Panc1 (cell line): Measurements from ENCODE around the gene THRAP3. TPM values are rescaled to one million over a fixed set of nuclear protein-coding genes. Genes with fewer than 3 reads are reported as not detected.

Experiments
- ATAC-seq: fragments of 200-7000 bp; cut with Tn5 transposase; 2 replicates; pipeline ENCODE4 v1.9.1; 2020; ENCODE audit warnings: mild to moderate bottlenecking, moderate library complexity
- BruUV-seq: library from RNA; stranded (reverse); fragments of 400-500 nt; replicated peaks from 2 replicates; lab custom pipeline; 2021; lab: Mats Ljungman, UMichigan
- CTCF ChIA-PET: fragments of 300-600 bp; sonication (Branson Sonifier 250); formaldehyde crosslinking; loops from one replicate; lab custom pipeline; 2022; ENCODE audit warnings: antibody characterized with exemption; lab: Charles Lee
- POLR2A ChIA-PET: fragments of 300-600 bp; sonication (Branson Sonifier 250); formaldehyde crosslinking; loops from one replicate; lab custom pipeline; 2022; ENCODE audit warnings: antibody characterized with exemption; lab: Charles Lee
- DNase-seq: peaks from one replicate; pipeline ENCODE4 v3.0.0-alpha.2; 2010; ENCODE audit warnings: low read depth, low spot score
- H3K27ac ChIP-seq: 2 replicates; pipeline ENCODE4 v1.5.1; 2011; ENCODE audit warnings: mild to moderate bottlenecking, low read length, inconsistent platforms
- H3K27me3 ChIP-seq: fragments of 200-500 bp; sonication (Bioruptor generic); 2 replicates; pipeline ENCODE4 v1.6.0; 2014; ENCODE audit warnings: low read length, inconsistent platforms; ENCODE audit not compliant: control insufficient read depth, insufficient read depth
- H3K36me3 ChIP-seq: fragments of 200-500 bp; sonication (Bioruptor generic); 2 replicates; pipeline ENCODE4 v1.5.1; 2014; ENCODE audit warnings: inconsistent platforms, mild to moderate bottlenecking, low read length, moderate library complexity; ENCODE audit not compliant: control insufficient read depth, insufficient read depth
- H3K4me1 ChIP-seq: 2 replicates; pipeline ENCODE4 v1.5.1; 2011; ENCODE audit warnings: inconsistent platforms, mild to moderate bottlenecking, low read length, moderate library complexity; ENCODE audit not compliant: control insufficient read depth, insufficient read depth
- H3K4me3 ChIP-seq, 2 experiments: 2 replicates each; pipeline ENCODE4 v1.5.1; 2011 to 2012; ENCODE audit warnings: low read depth in 2 of 2, low read length in 2 of 2, mild to moderate bottlenecking in 2 of 2, inconsistent platforms in 1 of 2, moderate library complexity in 1 of 2
- H3K9me3 ChIP-seq: fragments of 200-500 bp; sonication (Bioruptor generic); 2 replicates; pipeline ENCODE4 v1.5.1; 2014; ENCODE audit warnings: low read depth, mild to moderate bottlenecking, inconsistent platforms, low read length, moderate library complexity; ENCODE audit not compliant: control insufficient read depth, insufficient read depth
- POLR2AphosphoS5 ChIP-seq: IDR thresholded peaks from 2 replicates; pipeline ENCODE4 v1.6.1; 2012; ENCODE audit warnings: mild to moderate bottlenecking, low read depth, low read length, moderate library complexity
- REST ChIP-seq, 2 experiments: IDR thresholded peaks; 2 replicates each; pipeline ENCODE4 v1.6.1; 2011 to 2012; ENCODE audit warnings: low read depth in 2 of 2, control low read depth in 1 of 2, low read length in 1 of 2, mild to moderate bottlenecking in 1 of 2, moderate library complexity in 1 of 2; ENCODE audit not compliant: insufficient read depth in 1 of 2
- SIN3A ChIP-seq: IDR thresholded peaks from 2 replicates; pipeline ENCODE4 v1.6.1; 2012; ENCODE audit warnings: low read depth, mild to moderate bottlenecking, low read length, moderate library complexity, borderline replicate concordance; ENCODE audit not compliant: insufficient read depth
- TCF7L2 ChIP-seq: IDR thresholded peaks from 2 replicates; pipeline ENCODE4 v1.6.1; 2011; ENCODE audit warnings: mild to moderate bottlenecking, low read depth, low read length, inconsistent platforms
- in situ Hi-C: cut with HindIII; loops from 2 replicates; pipeline ENCODE4 v1.10.0; 2016; ENCODE audit warnings: low sequenced_read_pairs, low pct_unique_long_range_greater_than_20kb
- intact Hi-C: fragments of 100-400 bp; cut with micrococcal nuclease; formaldehyde crosslinking; loops from one replicate; pipeline ENCODE4 v1.10.0; 2022; ENCODE audit not compliant: unreplicated experiment
- total RNA-seq: library from RNA; stranded (reverse); gene quantifications from one replicate; pipeline ENCODE4 v1.2.1, GENCODE V29; 2021; ENCODE audit not compliant: unreplicated experiment
- TF ChIP-seq, protein P1 (sequence below): fragments of 450-650 bp; IDR thresholded peaks from 2 replicates; pipeline ENCODE4 v1.5.1; 2017; ENCODE audit warnings: mild to moderate bottlenecking

The THRAP3 gene
- total RNA-seq, 1 experiment from 2014 or later: 114 TPM

GRCh38 chr1:36279110-36279788, 55.0 kb downstream of the THRAP3 start:
- ATAC-seq (no peak), DNase-seq (no peak)
- TSS peak; percentile 22 for BruUV-seq
- in situ Hi-C loops: no loop called here
- Histone ChIP-seq H3K27me3 (no peaks in the 10 kb centered on the region), H3K27ac (no peak overlapping the region), H3K4me1 (no peaks in the 10 kb centered on the region), H3K4me3 (no peak overlapping the region), H3K9me3 (no peaks in the 10 kb centered on the region), H3K36me3 (peaks cover 5% of the 10 kb centered on the region)
- CTCF ChIA-PET: no interaction called here
- POLR2A ChIA-PET: no interaction called here
- TF ChIP-seq TCF7L2: no peak
- TF ChIP-seq, protein P1, sequence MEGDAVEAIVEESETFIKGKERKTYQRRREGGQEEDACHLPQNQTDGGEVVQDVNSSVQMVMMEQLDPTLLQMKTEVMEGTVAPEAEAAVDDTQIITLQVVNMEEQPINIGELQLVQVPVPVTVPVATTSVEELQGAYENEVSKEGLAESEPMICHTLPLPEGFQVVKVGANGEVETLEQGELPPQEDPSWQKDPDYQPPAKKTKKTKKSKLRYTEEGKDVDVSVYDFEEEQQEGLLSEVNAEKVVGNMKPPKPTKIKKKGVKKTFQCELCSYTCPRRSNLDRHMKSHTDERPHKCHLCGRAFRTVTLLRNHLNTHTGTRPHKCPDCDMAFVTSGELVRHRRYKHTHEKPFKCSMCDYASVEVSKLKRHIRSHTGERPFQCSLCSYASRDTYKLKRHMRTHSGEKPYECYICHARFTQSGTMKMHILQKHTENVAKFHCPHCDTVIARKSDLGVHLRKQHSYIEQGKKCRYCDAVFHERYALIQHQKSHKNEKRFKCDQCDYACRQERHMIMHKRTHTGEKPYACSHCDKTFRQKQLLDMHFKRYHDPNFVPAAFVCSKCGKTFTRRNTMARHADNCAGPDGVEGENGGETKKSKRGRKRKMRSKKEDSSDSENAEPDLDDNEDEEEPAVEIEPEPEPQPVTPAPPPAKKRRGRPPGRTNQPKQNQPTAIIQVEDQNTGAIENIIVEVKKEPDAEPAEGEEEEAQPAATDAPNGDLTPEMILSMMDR: no peak
- no peak for TF ChIP-seq REST (IDR thresholded peaks at IDR 0.05; ENCODE audit: insufficient read depth in 1 of 2, low read depth in 2 of 2, low read length in 1 of 2)
- TF ChIP-seq POLR2AphosphoS5: no peak
- no peak for TF ChIP-seq SIN3A
- intact Hi-C loops: no loop called here

GRCh38 chr1:36279789-36280296, 55.6 kb downstream of the THRAP3 start:
- H3K4me1 ChIP-seq: no peaks in the 10 kb centered on the region
- no peak for TF ChIP-seq REST (IDR thresholded peaks at IDR 0.05; ENCODE audit: insufficient read depth in 1 of 2, low read depth in 2 of 2, low read length in 1 of 2)
- TF ChIP-seq, protein P1: no peak
- TF ChIP-seq SIN3A: no peak
- TF ChIP-seq POLR2AphosphoS5: no peak
- no peak for TF ChIP-seq TCF7L2
- H3K9me3 ChIP-seq: no peaks in the 10 kb centered on the region
- intact Hi-C loops (loop anchor here (5.0 kb wide), 1 partner anchor 133 kb away; the partner anchor contains the start of gene TRAPPC3), in situ Hi-C loops (no loop called here)
- no TSS peak for BruUV-seq
- ChIA-PET POLR2A (interaction anchor here (0.6 kb wide), 1 partner anchor 85 kb away, joined by 9 read pairs; no protein-coding TSS in a partner anchor), CTCF (no interaction called here)
- no peak overlapping the region for H3K27ac ChIP-seq
- no peak overlapping the region for H3K4me3 ChIP-seq
- DNase-seq (no peak), ATAC-seq (no peak)
- H3K36me3 ChIP-seq: peaks cover 8% of the 10 kb centered on the region
- H3K27me3 ChIP-seq: no peaks in the 10 kb centered on the region
